GM18517 (cell line): Measurements from ENCODE around the gene ZFHX3.

Experiments
- ATAC-seq: cut with Tn5 transposase; IDR thresholded peaks from one replicate; pipeline ENCODE4 v1.9.1; 2021; ENCODE audit warnings: mild to moderate bottlenecking, moderate library complexity; ENCODE audit not compliant: unreplicated experiment

The ZFHX3 gene

GRCh38 chr16:72886346-72886974, 161.5 kb downstream of the ZFHX3 start:
- no peak for ATAC-seq

- ATAC-seq = no peak
Measured at GRCh38 chr16:72884573-72884972, 163.4 kb downstream of the ZFHX3 start.

- no peak for ATAC-seq
Measured at GRCh38 chr16:72884037-72884436, 163.9 kb downstream of the ZFHX3 start.

GRCh38 chr16:72879846-72880245, 168.1 kb downstream of the ZFHX3 start:
- no peak for ATAC-seq

GRCh38 chr16:72878301-72879269, 169.3 kb downstream of the ZFHX3 start:
- no peak for ATAC-seq

GRCh38 chr16:72877374-72878028, 170.4 kb downstream of the ZFHX3 start:
- no peak for ATAC-seq

- ATAC-seq = no peak
Measured at GRCh38 chr16:72876981-72877373, 171.0 kb downstream of the ZFHX3 start.

GRCh38 chr16:72876221-72876620, 171.7 kb downstream of the ZFHX3 start:
- no peak for ATAC-seq

- ATAC-seq = no peak
Measured at GRCh38 chr16:72875291-72876031, 172.5 kb downstream of the ZFHX3 start.

GRCh38 chr16:72873853-72874252, 174.1 kb downstream of the ZFHX3 start:
- ATAC-seq = no peak

- ATAC-seq = no peak
Measured at GRCh38 chr16:72873044-72873443, 174.9 kb downstream of the ZFHX3 start.

GRCh38 chr16:72865835-72866234, 182.1 kb downstream of the ZFHX3 start:
- ATAC-seq = no peak

GRCh38 chr16:72865258-72865657, 182.7 kb downstream of the ZFHX3 start:
- no peak for ATAC-seq

GRCh38 chr16:72864130-72864833, 183.6 kb downstream of the ZFHX3 start:
- no peak for ATAC-seq

- no peak for ATAC-seq
Measured at GRCh38 chr16:72862090-72862489, 185.8 kb downstream of the ZFHX3 start.

- no peak for ATAC-seq
Measured at GRCh38 chr16:72860726-72861562, 187.0 kb downstream of the ZFHX3 start.

- ATAC-seq = no peak
Measured at GRCh38 chr16:72859581-72859980, 188.3 kb downstream of the ZFHX3 start.

- ATAC-seq = no peak
Measured at GRCh38 chr16:72858665-72859493, 189.0 kb downstream of the ZFHX3 start.
